ENCODE measurements around the gene TMEM40.

- TF ChIP-seq CTCF (conservative IDR thresholded peaks at IDR 0.05 in 1 of 2, IDR thresholded peaks at IDR 0.05 in 1 of 2; ENCODE audit: extremely low read depth in 1 of 2, insufficient read depth in 1 of 2, low read depth in 1 of 2, low read length in 2 of 2) = no peak
- TF ChIP-seq EZH2 (IDR thresholded peaks at IDR 0.05; ENCODE audit: borderline replicate concordance, low read length) = no peak
Observed at GRCh38 chr3:12796171-12797123, 37.4 kb upstream of the TMEM40 start, which contains the start of gene CAND2.
